Sigmoid colon (tissue), 4 donors: ENCODE measurements around the gene CX3CL1.

Experiments
- EP300 ChIP-seq, 4 donors: sonication (generic); formaldehyde crosslinking; IDR thresholded peaks; one replicate each; pipeline ENCODE4 v1.6.1; 2017; ENCODE audit warnings: antibody characterized with exemption in 4 of 4
- TF ChIP-seq, protein P1 (sequence below), 4 experiments: fragments of 450-650 bp in 3 of 4; fragments of 200-600 bp in 1 of 4; IDR thresholded peaks; one replicate each; pipeline ENCODE4 v1.5.1; 2016 to 2019; ENCODE audit warnings: antibody characterized with exemption in 4 of 4, mild to moderate bottlenecking in 3 of 4, moderate library complexity in 2 of 4

DNA sequence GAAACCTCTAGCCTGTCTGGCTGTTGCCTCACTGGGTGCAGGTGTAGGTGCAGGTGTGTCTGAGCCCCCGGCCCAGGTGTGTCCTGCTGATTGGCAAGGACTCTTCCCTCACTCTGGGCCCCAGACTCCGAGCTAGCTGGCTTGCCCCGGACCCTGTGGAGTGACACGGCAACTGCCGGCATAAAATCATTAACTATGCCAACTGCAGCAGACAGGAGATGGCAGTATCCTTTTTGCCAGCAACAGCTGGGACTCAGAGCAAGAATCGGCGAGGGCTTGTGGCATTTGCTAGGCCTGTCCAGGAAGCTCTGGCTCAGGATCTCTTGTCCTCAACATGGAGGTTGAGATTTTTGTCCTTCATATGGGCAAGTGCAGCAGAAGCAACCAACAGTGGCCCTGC lies 54.1 kb downstream of the CX3CL1 start:
- TF ChIP-seq, protein P1, sequence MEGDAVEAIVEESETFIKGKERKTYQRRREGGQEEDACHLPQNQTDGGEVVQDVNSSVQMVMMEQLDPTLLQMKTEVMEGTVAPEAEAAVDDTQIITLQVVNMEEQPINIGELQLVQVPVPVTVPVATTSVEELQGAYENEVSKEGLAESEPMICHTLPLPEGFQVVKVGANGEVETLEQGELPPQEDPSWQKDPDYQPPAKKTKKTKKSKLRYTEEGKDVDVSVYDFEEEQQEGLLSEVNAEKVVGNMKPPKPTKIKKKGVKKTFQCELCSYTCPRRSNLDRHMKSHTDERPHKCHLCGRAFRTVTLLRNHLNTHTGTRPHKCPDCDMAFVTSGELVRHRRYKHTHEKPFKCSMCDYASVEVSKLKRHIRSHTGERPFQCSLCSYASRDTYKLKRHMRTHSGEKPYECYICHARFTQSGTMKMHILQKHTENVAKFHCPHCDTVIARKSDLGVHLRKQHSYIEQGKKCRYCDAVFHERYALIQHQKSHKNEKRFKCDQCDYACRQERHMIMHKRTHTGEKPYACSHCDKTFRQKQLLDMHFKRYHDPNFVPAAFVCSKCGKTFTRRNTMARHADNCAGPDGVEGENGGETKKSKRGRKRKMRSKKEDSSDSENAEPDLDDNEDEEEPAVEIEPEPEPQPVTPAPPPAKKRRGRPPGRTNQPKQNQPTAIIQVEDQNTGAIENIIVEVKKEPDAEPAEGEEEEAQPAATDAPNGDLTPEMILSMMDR (IDR thresholded peaks at IDR 0.05) = no peak
- no peak for TF ChIP-seq EP300 (IDR thresholded peaks at IDR 0.05)
